ENCODE data around the gene SLC13A5.

DNA sequence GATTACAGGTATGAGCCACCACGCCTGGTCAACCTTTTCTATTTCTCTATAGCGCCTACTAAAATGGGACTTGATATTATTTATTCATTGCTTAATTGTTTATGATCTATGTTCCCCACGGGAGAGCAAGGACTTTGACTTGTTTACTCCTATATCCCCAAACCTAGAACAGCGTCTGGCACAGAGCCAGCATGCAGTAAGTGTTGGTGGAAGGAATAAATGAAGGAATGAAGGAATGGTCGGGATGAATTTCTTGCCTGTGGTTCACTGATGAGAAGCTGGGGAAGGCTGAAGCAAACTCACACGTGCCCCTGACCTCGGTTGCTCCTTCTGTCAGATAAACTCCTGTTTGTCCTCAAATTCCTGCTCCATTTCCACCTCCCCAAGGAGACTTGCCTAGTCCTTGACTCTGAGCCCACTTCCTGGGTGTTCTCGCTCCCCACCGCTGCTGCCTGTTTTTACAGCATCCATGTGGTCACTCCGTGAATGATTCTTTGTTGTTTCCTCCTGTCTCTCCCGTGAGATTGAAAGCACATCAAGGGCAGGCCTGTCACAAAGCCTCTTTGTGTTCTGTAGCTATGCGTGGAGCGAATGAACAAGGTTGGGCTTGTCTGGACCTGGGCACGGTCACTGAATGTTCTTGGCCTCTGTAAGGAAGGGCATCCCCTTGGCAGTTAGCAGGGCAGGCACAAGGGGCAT, 44.3 kb downstream of the SLC13A5 start:
- TF ChIP-seq, protein P1, sequence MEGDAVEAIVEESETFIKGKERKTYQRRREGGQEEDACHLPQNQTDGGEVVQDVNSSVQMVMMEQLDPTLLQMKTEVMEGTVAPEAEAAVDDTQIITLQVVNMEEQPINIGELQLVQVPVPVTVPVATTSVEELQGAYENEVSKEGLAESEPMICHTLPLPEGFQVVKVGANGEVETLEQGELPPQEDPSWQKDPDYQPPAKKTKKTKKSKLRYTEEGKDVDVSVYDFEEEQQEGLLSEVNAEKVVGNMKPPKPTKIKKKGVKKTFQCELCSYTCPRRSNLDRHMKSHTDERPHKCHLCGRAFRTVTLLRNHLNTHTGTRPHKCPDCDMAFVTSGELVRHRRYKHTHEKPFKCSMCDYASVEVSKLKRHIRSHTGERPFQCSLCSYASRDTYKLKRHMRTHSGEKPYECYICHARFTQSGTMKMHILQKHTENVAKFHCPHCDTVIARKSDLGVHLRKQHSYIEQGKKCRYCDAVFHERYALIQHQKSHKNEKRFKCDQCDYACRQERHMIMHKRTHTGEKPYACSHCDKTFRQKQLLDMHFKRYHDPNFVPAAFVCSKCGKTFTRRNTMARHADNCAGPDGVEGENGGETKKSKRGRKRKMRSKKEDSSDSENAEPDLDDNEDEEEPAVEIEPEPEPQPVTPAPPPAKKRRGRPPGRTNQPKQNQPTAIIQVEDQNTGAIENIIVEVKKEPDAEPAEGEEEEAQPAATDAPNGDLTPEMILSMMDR (conservative IDR thresholded peaks at IDR 0.05; ENCODE audit: low read length): no peak
- no peak for TF ChIP-seq EZH2phosphoT487 (IDR thresholded peaks at IDR 0.05; ENCODE audit: borderline replicate concordance)
